ENCODE measurements around the gene SAPCD1. TPM values are rescaled to one million over a fixed set of nuclear protein-coding genes. Genes with fewer than 3 reads are reported as not detected.

Gene SAPCD1
- total RNA-seq, 1 donor from 2014 or later: not detected

DNA sequence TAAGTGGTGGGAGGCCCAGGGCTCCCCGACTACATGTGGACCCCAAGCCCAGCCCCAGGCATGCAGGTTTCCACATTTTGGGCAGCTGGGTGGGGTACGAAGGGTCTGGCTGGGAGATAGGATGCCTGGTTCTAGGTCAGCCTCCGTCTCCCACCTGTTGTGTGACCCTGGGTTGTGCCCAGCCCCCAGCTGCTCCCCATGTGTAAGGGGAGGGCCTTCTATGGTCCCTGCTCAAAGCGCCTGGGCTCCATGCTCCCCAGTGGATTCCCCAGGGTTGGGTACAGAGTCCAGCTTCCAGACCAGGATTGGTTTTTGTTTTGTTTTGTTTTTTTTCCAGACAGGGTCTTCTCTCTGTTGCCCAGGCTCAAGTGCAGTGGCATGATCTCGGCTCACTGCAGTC, 15.7 kb downstream of the SAPCD1 start:
- Histone ChIP-seq H3K27me3 (ENCODE audit: low read depth) (no peaks in the 10 kb centered on the region), H3K36me3 (peaks cover 50% of the 10 kb centered on the region), H3K4me3 (no peak overlapping the region), H3K4me1 (peaks cover 15% of the 10 kb centered on the region), H3K27ac (replicated peaks) (peak overlapping the region; percentile 85), H3K9me3 (replicated peaks) (no peaks in the 10 kb centered on the region)
- intact Hi-C loops (cut with micrococcal nuclease): no loop called here
- no peak for DNase-seq
- TF ChIP-seq, protein P1, sequence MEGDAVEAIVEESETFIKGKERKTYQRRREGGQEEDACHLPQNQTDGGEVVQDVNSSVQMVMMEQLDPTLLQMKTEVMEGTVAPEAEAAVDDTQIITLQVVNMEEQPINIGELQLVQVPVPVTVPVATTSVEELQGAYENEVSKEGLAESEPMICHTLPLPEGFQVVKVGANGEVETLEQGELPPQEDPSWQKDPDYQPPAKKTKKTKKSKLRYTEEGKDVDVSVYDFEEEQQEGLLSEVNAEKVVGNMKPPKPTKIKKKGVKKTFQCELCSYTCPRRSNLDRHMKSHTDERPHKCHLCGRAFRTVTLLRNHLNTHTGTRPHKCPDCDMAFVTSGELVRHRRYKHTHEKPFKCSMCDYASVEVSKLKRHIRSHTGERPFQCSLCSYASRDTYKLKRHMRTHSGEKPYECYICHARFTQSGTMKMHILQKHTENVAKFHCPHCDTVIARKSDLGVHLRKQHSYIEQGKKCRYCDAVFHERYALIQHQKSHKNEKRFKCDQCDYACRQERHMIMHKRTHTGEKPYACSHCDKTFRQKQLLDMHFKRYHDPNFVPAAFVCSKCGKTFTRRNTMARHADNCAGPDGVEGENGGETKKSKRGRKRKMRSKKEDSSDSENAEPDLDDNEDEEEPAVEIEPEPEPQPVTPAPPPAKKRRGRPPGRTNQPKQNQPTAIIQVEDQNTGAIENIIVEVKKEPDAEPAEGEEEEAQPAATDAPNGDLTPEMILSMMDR (IDR thresholded peaks at IDR 0.05; ENCODE audit: borderline replicate concordance): no peak

DNA sequence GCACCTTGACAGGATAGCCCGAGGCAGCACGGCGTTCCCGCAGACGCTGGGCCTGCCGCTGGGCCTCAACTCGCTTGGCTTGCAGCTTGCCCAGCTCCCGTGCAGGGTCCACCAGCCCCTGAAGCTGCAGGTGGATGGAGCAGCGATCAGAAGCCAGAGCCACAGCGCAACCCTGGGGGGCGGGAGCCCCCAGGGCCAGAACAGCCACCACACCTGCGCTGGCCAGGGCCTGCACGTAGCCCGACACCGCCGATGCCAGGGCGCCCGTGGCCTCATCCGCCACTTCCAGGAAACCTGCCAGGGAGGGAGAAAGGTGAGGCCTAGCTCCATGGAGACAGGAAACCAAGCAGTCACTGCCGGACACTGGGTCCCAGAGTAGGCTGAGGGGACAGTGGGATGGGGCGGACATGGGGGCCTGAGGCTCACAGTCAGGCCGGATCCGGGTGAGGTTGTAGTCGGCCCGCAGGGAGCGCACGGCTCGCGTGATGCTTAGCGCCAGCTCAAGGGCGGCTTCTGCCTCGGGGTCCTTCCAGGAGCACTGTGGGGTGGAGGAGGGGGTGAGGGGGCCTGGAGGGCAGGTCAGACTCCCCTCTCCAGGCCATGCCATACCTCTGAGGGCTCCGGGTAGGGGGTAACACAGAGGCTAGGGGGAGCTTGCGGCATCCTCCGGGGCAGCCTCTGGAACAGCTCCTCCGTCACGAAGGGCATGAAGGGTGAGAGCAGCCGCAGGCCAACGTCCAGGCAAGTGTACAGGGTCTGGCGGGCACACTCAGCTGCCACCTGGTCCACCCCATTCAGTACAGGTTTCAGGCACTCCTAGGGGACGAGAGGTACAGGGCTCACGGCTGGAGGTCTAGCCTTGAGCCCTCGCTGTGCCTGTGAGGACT, 16.8 kb downstream of the SAPCD1 start:
- H3K4me3 ChIP-seq: no peak overlapping the region
- intact Hi-C loops (cut with micrococcal nuclease): no loop called here
- H3K27ac ChIP-seq (replicated peaks): no peak overlapping the region
- peaks cover 58% of the 10 kb centered on the region for H3K36me3 ChIP-seq
- H3K4me1 ChIP-seq: peaks cover 15% of the 10 kb centered on the region
- TF ChIP-seq, protein P1 (IDR thresholded peaks at IDR 0.05; ENCODE audit: borderline replicate concordance): no peak
- no peak for DNase-seq
- no peaks in the 10 kb centered on the region for H3K9me3 ChIP-seq (replicated peaks)
- H3K27me3 ChIP-seq (ENCODE audit: low read depth): no peaks in the 10 kb centered on the region

GRCh38 chr6:31779908-31780307, 17.5 kb downstream of the SAPCD1 start:
- H3K36me3 ChIP-seq: peaks cover 64% of the 10 kb centered on the region
- intact Hi-C loops (cut with micrococcal nuclease): no loop called here
- TF ChIP-seq, protein P1 (IDR thresholded peaks at IDR 0.05; ENCODE audit: borderline replicate concordance): no peak

DNA sequence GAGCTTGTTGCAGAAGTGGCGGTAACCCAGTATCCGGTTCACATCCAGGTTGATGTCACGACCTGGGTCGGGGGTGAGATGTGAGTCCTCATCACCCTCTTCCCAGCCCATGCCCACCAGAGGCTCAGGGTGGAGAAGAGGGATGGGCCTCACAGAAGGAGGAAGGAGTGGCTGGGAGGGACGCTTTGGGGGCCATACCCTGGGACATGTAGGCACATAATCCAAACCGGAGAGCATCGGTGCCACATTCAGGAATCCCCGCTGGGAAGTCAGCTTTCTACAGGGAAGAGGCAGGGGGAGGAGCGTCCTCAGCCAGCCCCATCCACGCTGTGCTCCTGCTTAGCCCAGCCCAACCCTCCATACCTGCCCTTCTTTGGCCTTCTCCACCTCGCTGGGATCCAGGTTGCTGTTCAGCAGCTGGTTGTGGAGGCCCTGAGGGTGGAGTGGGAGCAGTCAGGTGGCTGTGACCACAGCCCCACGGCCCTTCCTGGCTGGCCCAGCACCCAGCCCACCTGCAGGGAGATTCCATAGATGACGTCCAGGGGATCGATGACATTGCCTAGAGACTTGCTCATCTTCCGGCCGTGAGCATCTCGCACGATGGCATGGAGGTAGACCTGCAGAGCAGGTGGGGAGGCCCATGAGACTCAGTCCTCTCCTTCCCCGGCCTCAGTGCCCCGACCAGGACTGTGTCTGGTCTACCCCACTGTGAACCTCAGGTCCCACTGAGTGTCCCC, 18.2 kb downstream of the SAPCD1 start:
- H3K27me3 ChIP-seq (ENCODE audit: low read depth): no peaks in the 10 kb centered on the region
- H3K4me1 ChIP-seq: peaks cover 15% of the 10 kb centered on the region
- H3K27ac ChIP-seq (replicated peaks): no peak overlapping the region
- peaks cover 72% of the 10 kb centered on the region for H3K36me3 ChIP-seq
- no peak for DNase-seq
- intact Hi-C loops (cut with micrococcal nuclease): no loop called here
- TF ChIP-seq, protein P1 (IDR thresholded peaks at IDR 0.05; ENCODE audit: borderline replicate concordance): no peak
- H3K4me3 ChIP-seq: no peak overlapping the region
- no peaks in the 10 kb centered on the region for H3K9me3 ChIP-seq (replicated peaks)

More at GRCh38 chr6:31779908-31780307, 17.5 kb downstream of the SAPCD1 start:
- no peak overlapping the region for H3K27ac ChIP-seq (replicated peaks)
- DNase-seq: no peak
- H3K4me1 ChIP-seq: peaks cover 15% of the 10 kb centered on the region
- no peaks in the 10 kb centered on the region for H3K9me3 ChIP-seq (replicated peaks)
- no peak overlapping the region for H3K4me3 ChIP-seq
- H3K27me3 ChIP-seq (ENCODE audit: low read depth): no peaks in the 10 kb centered on the region

GRCh38 chr6:31781244-31782125, 19.0 kb downstream of the SAPCD1 start:
- DNase-seq: no peak
- TF ChIP-seq, protein P1 (IDR thresholded peaks at IDR 0.05; ENCODE audit: borderline replicate concordance): no peak
- intact Hi-C loops (cut with micrococcal nuclease): no loop called here
- no peak overlapping the region for H3K27ac ChIP-seq (replicated peaks)
- no peaks in the 10 kb centered on the region for H3K9me3 ChIP-seq (replicated peaks)
- peaks cover 73% of the 10 kb centered on the region for H3K36me3 ChIP-seq
- peaks cover 12% of the 10 kb centered on the region for H3K4me1 ChIP-seq
- no peak overlapping the region for H3K4me3 ChIP-seq
- no peaks in the 10 kb centered on the region for H3K27me3 ChIP-seq (ENCODE audit: low read depth)
